IMR-90 (cell line): ENCODE measurements around the gene CBX6. TPM values are rescaled to one million over a fixed set of nuclear protein-coding genes. Genes with fewer than 3 reads are reported as not detected.

Experiments
- ATAC-seq: fragments of 200-7000 bp; cut with Tn5 transposase; 2 replicates; pipeline ENCODE4 v1.9.1; 2020; ENCODE audit warnings: low read depth, mild to moderate bottlenecking, moderate library complexity
- BruUV-seq: library from RNA; stranded (reverse); fragments of 400-500 nt; replicated peaks from 2 replicates; lab custom pipeline; 2021; lab: Mats Ljungman, UMichigan
- CTCF ChIA-PET: fragments of 300-600 bp; formaldehyde crosslinking; extraction: SDS; loops from one replicate; lab custom pipeline; 2021; ENCODE audit warnings: antibody characterized with exemption; lab: Yijun Ruan, JAX
- POLR2A ChIA-PET: fragments of 300-600 bp; sonication (Branson Sonifier 250); formaldehyde crosslinking; loops from one replicate; lab custom pipeline; 2022; ENCODE audit warnings: antibody characterized with exemption; ENCODE audit not compliant: unreplicated experiment; lab: Charles Lee
- DNase-seq: peaks from one replicate; pipeline ENCODE4 v3.0.0; 2013
- H2AFZ ChIP-seq: replicated peaks from 2 replicates; pipeline ENCODE3; 2013; ENCODE audit warnings: low read length, mild to moderate bottlenecking; ENCODE audit not compliant: poor library complexity
- H2AK5ac ChIP-seq: 2 replicates; pipeline ENCODE4 v1.6.1; 2013; ENCODE audit warnings: low read depth, low read length, inconsistent platforms
- H2AK9ac ChIP-seq: replicated peaks from 2 replicates; pipeline ENCODE3; 2013; ENCODE audit warnings: mild to moderate bottlenecking, low read depth, low read length, moderate library complexity; ENCODE audit not compliant: poor library complexity
- H2BK120ac ChIP-seq: 2 replicates; pipeline ENCODE4 v1.6.1; 2013; ENCODE audit warnings: low read depth, low read length, inconsistent platforms
- H2BK15ac ChIP-seq: 3 replicates; pipeline ENCODE4 v1.6.1; 2013; ENCODE audit warnings: low read depth, low read length, inconsistent platforms
- H2BK20ac ChIP-seq: 2 replicates; pipeline ENCODE4 v1.6.1; 2013; ENCODE audit warnings: low read depth, mild to moderate bottlenecking, inconsistent platforms, low read length, moderate library complexity
- H2BK5ac ChIP-seq: 2 replicates; pipeline ENCODE4 v1.6.1; 2013; ENCODE audit warnings: mild to moderate bottlenecking, low read depth, low read length, inconsistent platforms; ENCODE audit not compliant: poor library complexity, severe bottlenecking
- H3K14ac ChIP-seq: replicated peaks from 2 replicates; pipeline ENCODE4 v1.6.1; 2013; ENCODE audit warnings: low read depth, low read length, inconsistent platforms
- H3K18ac ChIP-seq: 2 replicates; pipeline ENCODE4 v1.6.1; 2013; ENCODE audit warnings: low read depth, low read length, control low read depth
- H3K23ac ChIP-seq: 2 replicates; pipeline ENCODE4 v1.6.1; 2013; ENCODE audit warnings: low read depth, low read length, inconsistent platforms
- H3K27ac ChIP-seq: 2 replicates; pipeline ENCODE4 v1.5.1; 2013; ENCODE audit warnings: mild to moderate bottlenecking, control low read depth, low read length; ENCODE audit not compliant: insufficient read depth
- H3K27me3 ChIP-seq: 2 replicates; pipeline ENCODE4 v1.6.1; 2013; ENCODE audit warnings: low read length; ENCODE audit not compliant: control insufficient read depth, insufficient read depth
- H3K36me3 ChIP-seq: 2 replicates; pipeline ENCODE4 v1.6.1; 2013; ENCODE audit warnings: low read length, mixed read lengths; ENCODE audit not compliant: control insufficient read depth, insufficient read depth
- H3K4ac ChIP-seq: 2 replicates; pipeline ENCODE4 v1.6.1; 2013; ENCODE audit warnings: low read depth, low read length, inconsistent platforms
- H3K4me1 ChIP-seq: 2 replicates; pipeline ENCODE4 v1.6.1; 2013; ENCODE audit warnings: low read length, mixed read lengths; ENCODE audit not compliant: control insufficient read depth, insufficient read depth
- H3K4me2 ChIP-seq: 2 replicates; pipeline ENCODE4 v1.6.1; 2013; ENCODE audit warnings: low read depth, mild to moderate bottlenecking, control low read depth, low read length, moderate library complexity
- H3K4me3 ChIP-seq: 2 replicates; pipeline ENCODE4 v1.5.1; 2013; ENCODE audit warnings: low read depth, mild to moderate bottlenecking, control low read depth, low read length, moderate library complexity; ENCODE audit not compliant: insufficient read depth
- H3K56ac ChIP-seq: 2 replicates; pipeline ENCODE4 v1.6.1; 2013; ENCODE audit warnings: low read length, inconsistent platforms; ENCODE audit not compliant: insufficient read depth; ENCODE audit errors: extremely low read depth
- H3K79me1 ChIP-seq, 2 experiments: 2 replicates each; pipeline ENCODE4 v1.6.1; 2013; ENCODE audit warnings: low read length in 2 of 2, inconsistent platforms in 1 of 2, low read depth in 1 of 2
- H3K9ac ChIP-seq: 2 replicates; pipeline ENCODE4 v1.6.1; 2013; ENCODE audit warnings: low read depth, low read length, control low read depth
- H3K9me1 ChIP-seq: 2 replicates; pipeline ENCODE4 v1.6.1; 2013; ENCODE audit warnings: low read length, inconsistent platforms; ENCODE audit not compliant: insufficient read depth
- H3K9me3 ChIP-seq: 2 replicates; pipeline ENCODE4 v1.6.1; 2013; ENCODE audit warnings: low read length; ENCODE audit not compliant: control insufficient read depth, insufficient read depth
- H4K20me1 ChIP-seq: 2 replicates; pipeline ENCODE4 v1.6.1; 2013; ENCODE audit warnings: low read length, inconsistent platforms; ENCODE audit not compliant: insufficient read depth
- H4K5ac ChIP-seq: 2 replicates; pipeline ENCODE4 v1.6.1; 2013; ENCODE audit warnings: mild to moderate bottlenecking, low read depth, low read length, control low read depth
- H4K8ac ChIP-seq, 2 experiments: 2 replicates each; pipeline ENCODE4 v1.6.1; 2013; ENCODE audit warnings: low read depth in 2 of 2, low read length in 2 of 2, control low read depth in 1 of 2, inconsistent platforms in 1 of 2
- H4K91ac ChIP-seq: 2 replicates; pipeline ENCODE4 v1.6.1; 2013; ENCODE audit warnings: low read depth, low read length, inconsistent platforms; ENCODE audit not compliant: insufficient read depth
- BHLHE40 ChIP-seq: fragments of 150-350 bp; IDR thresholded peaks from 2 replicates; pipeline ENCODE4 v1.6.1; 2016; ENCODE audit warnings: mild to moderate bottlenecking, low read depth, low read length
- CEBPB ChIP-seq: IDR thresholded peaks from 2 replicates; pipeline ENCODE4 v1.6.1; 2012; ENCODE audit warnings: low read depth, low read length, improper control_type of control experiment
- CTCF ChIP-seq: conservative IDR thresholded peaks from 2 replicates; pipeline ENCODE4 v1.5.1; 2012; ENCODE audit warnings: mild to moderate bottlenecking, low read depth, low read length, improper control_type of control experiment
- MAZ ChIP-seq: IDR thresholded peaks from 2 replicates; pipeline ENCODE4 v1.6.1; 2012; ENCODE audit warnings: low read depth, mild to moderate bottlenecking, low read length, improper control_type of control experiment, moderate library complexity, borderline replicate concordance
- NFE2L2 ChIP-seq: fragments of 150-350 bp; IDR thresholded peaks from 2 replicates; pipeline ENCODE4 v1.6.1; 2016; ENCODE audit warnings: low read depth, mild to moderate bottlenecking, low read length
- RAD21 ChIP-seq: IDR thresholded peaks from 2 replicates; pipeline ENCODE4 v1.6.1; 2012; ENCODE audit warnings: low read length, improper control_type of control experiment
- RCOR1 ChIP-seq: IDR thresholded peaks from 2 replicates; pipeline ENCODE4 v1.6.1; 2012; ENCODE audit warnings: mild to moderate bottlenecking, low read length, improper control_type of control experiment; ENCODE audit not compliant: insufficient replicate concordance
- RFX5 ChIP-seq: IDR thresholded peaks from 2 replicates; pipeline ENCODE4 v1.8.0; 2012; ENCODE audit warnings: low read depth, mild to moderate bottlenecking, low read length, moderate library complexity
- SMC3 ChIP-seq: fragments of 150-350 bp; IDR thresholded peaks from 2 replicates; pipeline ENCODE4 v1.6.1; 2016; ENCODE audit warnings: low read depth, mild to moderate bottlenecking, antibody characterized with exemption, low read length, moderate library complexity
- WGBS, 2 experiments: methylation state at CpG; one replicate each; pipeline versions ENCODE4 v1.1.5 to v1.1.7; 2013; ENCODE audit warnings: missing lambda C conversion rate in 2 of 2; ENCODE audit not compliant: insufficient read length in 1 of 2; ENCODE audit errors: extremely low coverage in 2 of 2; 5-methylcytosine and 5-hydroxymethylcytosine counted together
- dilution Hi-C: fragments of 300-500 bp; cut with HindIII; formaldehyde crosslinking; loops from one replicate; pipeline ENCODE4 v1.14.3; 2018; ENCODE audit warnings: low sequenced_read_pairs; ENCODE audit not compliant: unreplicated experiment
- in situ Hi-C: fragments of 300-500 bp; cut with MboI; formaldehyde crosslinking; loops from 3 replicates; pipeline ENCODE4 v1.14.3; 2019; ENCODE audit warnings: low sequenced_read_pairs, inconsistent platforms, mixed read lengths
- intact Hi-C: fragments of 100-400 bp; cut with micrococcal nuclease; formaldehyde crosslinking; loops from 2 replicates; pipeline ENCODE4 v1.10.0; 2022
- polyA plus RNA-seq, 3 experiments: library from polyadenylated mRNA; depleted of rRNA; stranded (reverse); fragments of >200 nt; gene quantifications; 2 replicates each; pipeline ENCODE4 v1.2.3, GENCODE V29; 2012; ENCODE audit warnings: low replicate concordance in 1 of 3
- total RNA-seq: library from RNA; depleted of rRNA; stranded (reverse); fragments of >200 nt; gene quantifications from 2 replicates; pipeline ENCODE4 v1.2.3, GENCODE V29; 2012

CBX6 gene
- total and polyA plus RNA-seq, 2 of the 4 experiments (the other 2 are of a cell fraction) = 15.2 to 19.0 TPM

- H3K9ac ChIP-seq = no peak overlapping the region
- WGBS, 2 experiments = no CpG with 5 or more reads among the region's 1 CpG
- intact Hi-C loops = loop anchor here (1.0 to 5.0 kb wide), 2 partner anchors 25 to 52 kb away; no protein-coding TSS in a partner anchor
- H3K79me1 ChIP-seq = no peaks in the 10 kb centered on the region
- no peak overlapping the region for H4K8ac ChIP-seq
- H3K4me3 ChIP-seq = no peak overlapping the region
- no peak for ATAC-seq
- H2BK15ac ChIP-seq = no peak overlapping the region
- BruUV-seq = no TSS peak
- no peak overlapping the region for H3K14ac ChIP-seq
- TF ChIP-seq RCOR1 (no peak), SMC3 (no peak), CEBPB (no peak), RFX5 (no peak), MAZ (no peak), NFE2L2 (no peak), CTCF (no peak), RAD21 (no peak), BHLHE40 (no peak)
- no peak overlapping the region for H3K27ac ChIP-seq
- H4K5ac ChIP-seq = no peak overlapping the region
- dilution Hi-C loops = no loop called here
- H3K27me3 ChIP-seq = peaks cover 21% of the 10 kb centered on the region
- H3K56ac ChIP-seq = no peak overlapping the region
- no peak overlapping the region for H3K23ac ChIP-seq
- no peaks in the 10 kb centered on the region for H3K36me3 ChIP-seq
- in situ Hi-C loops = no loop called here
- H2BK120ac ChIP-seq = no peak overlapping the region
- H2AK5ac ChIP-seq = no peak overlapping the region
- peaks cover 2% of the 10 kb centered on the region; the same call in 1 of the 2 replicates for H3K4me1 ChIP-seq
- H3K9me3 ChIP-seq = no peaks in the 10 kb centered on the region
- no peak overlapping the region for H2AK9ac ChIP-seq
- ChIA-PET CTCF (interaction anchor here (0.8 kb wide), 1 partner anchor 71 kb away, joined by 4 read pairs; no protein-coding TSS in a partner anchor), POLR2A (no interaction called here)
- H4K20me1 ChIP-seq = no peaks in the 10 kb centered on the region; the same call in 1 of the 2 replicates
- H2BK20ac ChIP-seq = no peak overlapping the region
- no peak overlapping the region for H2AFZ ChIP-seq
- no peaks in the 10 kb centered on the region for H3K9me1 ChIP-seq
- no peak overlapping the region for H2BK5ac ChIP-seq
- H3K4ac ChIP-seq = no peak overlapping the region
- H3K18ac ChIP-seq = no peak overlapping the region
- no peak for DNase-seq
- no peak overlapping the region for H3K4me2 ChIP-seq
- H4K91ac ChIP-seq = no peak overlapping the region
These were observed 32.3 kb downstream of the CBX6 start for GRCh38 chr22:38839686-38840085.
